ENCODE measurements around the gene MAP2K4. TPM values are rescaled to one million over a fixed set of nuclear protein-coding genes. Genes with fewer than 3 reads are reported as not detected.

Gene MAP2K4
- total RNA-seq, 1 donor from 2014 or later, result 36.5 TPM

GRCh38 chr17:12133183-12133582 is 112.5 kb downstream of the MAP2K4 start:
- H3K27ac ChIP-seq, result no peak overlapping the region
- H3K36me3 ChIP-seq, result peaks cover 28% of the 10 kb centered on the region
- ATAC-seq (no peak), DNase-seq (no peak)
- intact Hi-C loops (cut with DNase I), result no loop called here
- no peaks in the 10 kb centered on the region for H3K4me1 ChIP-seq
- no peaks in the 10 kb centered on the region for H3K27me3 ChIP-seq
- no peak overlapping the region for H3K4me3 ChIP-seq
- TF ChIP-seq CTCF (IDR thresholded peaks at IDR 0.05), result no peak
- no peaks in the 10 kb centered on the region for H3K9me3 ChIP-seq

GRCh38 chr17:12134101-12134500 is 113.4 kb downstream of the MAP2K4 start:
- Histone ChIP-seq H3K9me3 (no peaks in the 10 kb centered on the region), H3K4me3 (no peak overlapping the region), H3K27me3 (no peaks in the 10 kb centered on the region), H3K27ac (no peak overlapping the region), H3K36me3 (peaks cover 21% of the 10 kb centered on the region), H3K4me1 (no peaks in the 10 kb centered on the region)
- TF ChIP-seq CTCF (IDR thresholded peaks at IDR 0.05), result no peak
- intact Hi-C loops (cut with DNase I), result no loop called here
- ATAC-seq, result no peak
- no peak for DNase-seq

GRCh38 chr17:12134587-12134986 is 113.9 kb downstream of the MAP2K4 start:
- H3K4me1 ChIP-seq, result no peaks in the 10 kb centered on the region
- H3K4me3 ChIP-seq, result no peak overlapping the region
- peaks cover 18% of the 10 kb centered on the region for H3K36me3 ChIP-seq
- no peaks in the 10 kb centered on the region for H3K27me3 ChIP-seq
- DNase-seq (no peak), ATAC-seq (no peak)
- no peak for TF ChIP-seq CTCF (IDR thresholded peaks at IDR 0.05)
- intact Hi-C loops (cut with DNase I), result no loop called here
- no peak overlapping the region for H3K27ac ChIP-seq
- no peaks in the 10 kb centered on the region for H3K9me3 ChIP-seq

DNA sequence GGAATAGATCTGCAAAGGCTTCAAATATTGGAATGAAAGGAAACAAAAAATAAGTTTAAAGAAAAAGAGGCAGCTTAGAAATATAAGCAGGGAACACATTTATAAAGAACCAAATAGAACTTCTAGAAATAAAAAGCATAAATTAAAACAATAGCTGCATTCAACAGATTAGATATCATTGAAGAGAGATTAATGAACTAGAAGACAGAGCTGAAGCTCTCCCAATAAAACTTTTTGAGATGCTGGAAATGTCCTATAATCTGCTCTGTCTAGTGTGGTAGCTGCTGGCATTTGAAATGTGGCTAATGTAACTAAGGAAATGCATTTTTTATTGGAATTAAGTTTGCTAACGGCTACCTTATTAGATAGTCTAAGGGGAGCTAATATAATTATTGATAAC is 115.6 kb downstream of the MAP2K4 start:
- Histone ChIP-seq H3K4me3 (no peak overlapping the region), H3K4me1 (no peaks in the 10 kb centered on the region), H3K9me3 (no peaks in the 10 kb centered on the region), H3K36me3 (peaks cover 26% of the 10 kb centered on the region), H3K27ac (no peak overlapping the region), H3K27me3 (no peaks in the 10 kb centered on the region)
- ATAC-seq (no peak), DNase-seq (no peak)
- intact Hi-C loops (cut with DNase I), result no loop called here
- TF ChIP-seq CTCF (IDR thresholded peaks at IDR 0.05), result no peak

GRCh38 chr17:12136646-12137045 is 116.0 kb downstream of the MAP2K4 start:
- H3K36me3 ChIP-seq, result peaks cover 26% of the 10 kb centered on the region
- ATAC-seq, result no peak
- intact Hi-C loops (cut with DNase I), result no loop called here

More at GRCh38 chr17:12136646-12137045, 116.0 kb downstream of the MAP2K4 start:
- no peaks in the 10 kb centered on the region for H3K27me3 ChIP-seq
- no peak for DNase-seq
- no peaks in the 10 kb centered on the region for H3K9me3 ChIP-seq
- TF ChIP-seq CTCF (IDR thresholded peaks at IDR 0.05), result no peak
- H3K4me1 ChIP-seq, result no peaks in the 10 kb centered on the region
- H3K27ac ChIP-seq, result no peak overlapping the region
- H3K4me3 ChIP-seq, result no peak overlapping the region
